HEK293T (cell line): ENCODE results near the gene PIP5K1B.

Source experiments
- CTCF ChIA-PET: fragments of 350-600 bp; formaldehyde crosslinking; extraction: SDS; loops from one replicate; lab custom pipeline; 2021; ENCODE audit warnings: antibody characterized with exemption, inconsistent platforms; lab: Yijun Ruan, JAX
- POLR2A ChIA-PET: fragments of 350-600 bp; formaldehyde crosslinking; extraction: SDS; loops from one replicate; lab custom pipeline; 2020; ENCODE audit warnings: antibody characterized with exemption, inconsistent platforms; lab: Yijun Ruan, JAX
- DNase-seq: peaks from one replicate; pipeline ENCODE4 v3.0.0; 2012; ENCODE audit warnings: mixed read lengths; ENCODE audit errors: extremely low spot score
- ARNT ChIP-seq: fragments of 450-650 bp; IDR thresholded peaks from 2 replicates; pipeline ENCODE4 v1.6.1; 2017; ENCODE audit warnings: mild to moderate bottlenecking
- BHLHE40 ChIP-seq: fragments of 450-650 bp; IDR thresholded peaks from 2 replicates; pipeline ENCODE4 v1.6.1; 2016; ENCODE audit warnings: mild to moderate bottlenecking, moderate library complexity, borderline replicate concordance
- CTBP1 ChIP-seq: fragments of 450-650 bp; IDR thresholded peaks from 2 replicates; pipeline ENCODE4 v1.6.1; 2016; ENCODE audit warnings: borderline replicate concordance
- ELF4 ChIP-seq: fragments of 450-650 bp; IDR thresholded peaks from 2 replicates; pipeline ENCODE4 v1.6.1; 2017; ENCODE audit warnings: antibody characterized with exemption
- FOXA1 ChIP-seq: fragments of 450-650 bp; IDR thresholded peaks from 2 replicates; pipeline ENCODE4 v1.6.1; 2016; ENCODE audit warnings: mild to moderate bottlenecking
- FOXK2 ChIP-seq: fragments of 450-650 bp; IDR thresholded peaks from 2 replicates; pipeline ENCODE4 v1.6.1; 2016; ENCODE audit warnings: mild to moderate bottlenecking
- FOXM1 ChIP-seq: fragments of 450-650 bp; IDR thresholded peaks from 2 replicates; pipeline ENCODE4 v1.6.1; 2017; ENCODE audit warnings: mild to moderate bottlenecking, borderline replicate concordance
- HDGF ChIP-seq: fragments of 450-650 bp; IDR thresholded peaks from 2 replicates; pipeline ENCODE4 v1.6.1; 2017; ENCODE audit warnings: antibody characterized with exemption, borderline replicate concordance
- L3MBTL2 ChIP-seq: fragments of 450-650 bp; conservative IDR thresholded peaks from 2 replicates; pipeline ENCODE4 v1.6.1; 2016; ENCODE audit warnings: mild to moderate bottlenecking
- LEF1 ChIP-seq: fragments of 450-650 bp; IDR thresholded peaks from 2 replicates; pipeline ENCODE4 v1.6.1; 2017; ENCODE audit warnings: mild to moderate bottlenecking, borderline replicate concordance
- NFRKB ChIP-seq: fragments of 450-650 bp; IDR thresholded peaks from 2 replicates; pipeline ENCODE4 v1.6.1; 2016; ENCODE audit warnings: mild to moderate bottlenecking, moderate library complexity
- SP1 ChIP-seq: fragments of 450-650 bp; IDR thresholded peaks from 2 replicates; pipeline ENCODE4 v1.6.1; 2017
- SUZ12 ChIP-seq: fragments of 450-650 bp; IDR thresholded peaks from 2 replicates; pipeline ENCODE4 v1.6.1; 2016; ENCODE audit warnings: mild to moderate bottlenecking
- TARDBP ChIP-seq: fragments of 450-650 bp; IDR thresholded peaks from 2 replicates; pipeline ENCODE4 v1.6.1; 2016
- ZNF384 ChIP-seq: fragments of 450-650 bp; IDR thresholded peaks from 2 replicates; pipeline ENCODE4 v1.6.1; 2016
- TF ChIP-seq, protein P1 (sequence below): fragments of 450-650 bp; IDR thresholded peaks from 2 replicates; pipeline ENCODE4 v1.6.1; 2016

The PIP5K1B gene

DNA sequence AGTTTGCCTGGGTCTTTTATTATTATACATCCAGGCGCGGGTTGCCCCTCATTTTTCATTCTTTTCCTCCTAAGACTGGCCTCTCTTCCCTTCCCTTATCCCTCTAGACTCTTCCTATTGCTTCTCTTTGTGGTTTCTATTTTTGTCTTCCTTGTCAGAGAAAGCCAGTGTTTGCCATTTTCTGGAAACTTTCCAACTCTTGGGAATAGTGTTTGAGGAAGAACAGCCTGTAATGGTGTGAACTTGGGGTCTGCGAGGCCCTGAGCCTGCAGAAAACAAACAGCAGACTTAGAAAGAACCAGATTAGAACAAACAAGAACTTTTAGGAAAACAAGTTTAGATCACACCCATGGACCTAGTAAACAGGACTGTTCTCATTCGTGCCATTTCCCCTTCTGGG is 293.3 kb downstream of the PIP5K1B start:
- TF ChIP-seq SUZ12: no peak
- TF ChIP-seq SP1: no peak
- TF ChIP-seq FOXK2: no peak
- no peak for TF ChIP-seq ZNF384
- no peak for TF ChIP-seq TARDBP
- TF ChIP-seq ELF4: no peak
- TF ChIP-seq HDGF: no peak
- TF ChIP-seq, protein P1, sequence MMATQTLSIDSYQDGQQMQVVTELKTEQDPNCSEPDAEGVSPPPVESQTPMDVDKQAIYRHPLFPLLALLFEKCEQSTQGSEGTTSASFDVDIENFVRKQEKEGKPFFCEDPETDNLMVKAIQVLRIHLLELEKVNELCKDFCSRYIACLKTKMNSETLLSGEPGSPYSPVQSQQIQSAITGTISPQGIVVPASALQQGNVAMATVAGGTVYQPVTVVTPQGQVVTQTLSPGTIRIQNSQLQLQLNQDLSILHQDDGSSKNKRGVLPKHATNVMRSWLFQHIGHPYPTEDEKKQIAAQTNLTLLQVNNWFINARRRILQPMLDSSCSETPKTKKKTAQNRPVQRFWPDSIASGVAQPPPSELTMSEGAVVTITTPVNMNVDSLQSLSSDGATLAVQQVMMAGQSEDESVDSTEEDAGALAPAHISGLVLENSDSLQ: no peak
- TF ChIP-seq L3MBTL2: no peak
- TF ChIP-seq CTBP1: no peak
- TF ChIP-seq FOXM1: no peak
- TF ChIP-seq FOXA1: no peak
- TF ChIP-seq NFRKB: no peak
- no peak for TF ChIP-seq BHLHE40
- no peak for TF ChIP-seq ARNT
- no peak for TF ChIP-seq LEF1
- no peak for DNase-seq
- ChIA-PET POLR2A (no interaction called here), CTCF (no interaction called here)

DNA sequence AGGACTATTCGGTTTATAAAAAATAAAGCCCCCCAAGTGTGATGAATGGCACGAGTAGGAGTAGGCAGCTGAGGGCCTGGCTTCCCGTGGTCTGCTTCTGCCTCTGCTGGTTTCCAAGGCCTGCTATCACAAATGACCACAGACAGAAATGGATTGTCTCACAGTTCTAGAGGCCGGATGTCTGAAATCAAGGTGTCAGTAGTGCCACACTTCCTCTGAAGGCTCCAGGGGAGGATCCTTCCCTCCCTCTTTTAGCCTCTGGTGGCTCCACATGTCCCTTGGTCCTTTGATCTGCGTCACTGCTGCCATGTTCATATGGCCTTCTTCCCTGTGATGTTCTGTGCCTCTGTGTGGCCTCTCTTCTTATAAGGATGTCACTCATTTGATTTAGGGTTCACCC is 293.8 kb downstream of the PIP5K1B start:
- ChIA-PET CTCF (interaction anchor here (1.4 kb wide), 1 partner anchor 418 kb away, joined by 5 read pairs; no protein-coding TSS in a partner anchor), POLR2A (no interaction called here)
- DNase-seq: no peak
- no peak for TF ChIP-seq L3MBTL2
- TF ChIP-seq, protein P1: 0 out of 2 replicates have a peak, but pooled peaks have one; percentile 4

DNA sequence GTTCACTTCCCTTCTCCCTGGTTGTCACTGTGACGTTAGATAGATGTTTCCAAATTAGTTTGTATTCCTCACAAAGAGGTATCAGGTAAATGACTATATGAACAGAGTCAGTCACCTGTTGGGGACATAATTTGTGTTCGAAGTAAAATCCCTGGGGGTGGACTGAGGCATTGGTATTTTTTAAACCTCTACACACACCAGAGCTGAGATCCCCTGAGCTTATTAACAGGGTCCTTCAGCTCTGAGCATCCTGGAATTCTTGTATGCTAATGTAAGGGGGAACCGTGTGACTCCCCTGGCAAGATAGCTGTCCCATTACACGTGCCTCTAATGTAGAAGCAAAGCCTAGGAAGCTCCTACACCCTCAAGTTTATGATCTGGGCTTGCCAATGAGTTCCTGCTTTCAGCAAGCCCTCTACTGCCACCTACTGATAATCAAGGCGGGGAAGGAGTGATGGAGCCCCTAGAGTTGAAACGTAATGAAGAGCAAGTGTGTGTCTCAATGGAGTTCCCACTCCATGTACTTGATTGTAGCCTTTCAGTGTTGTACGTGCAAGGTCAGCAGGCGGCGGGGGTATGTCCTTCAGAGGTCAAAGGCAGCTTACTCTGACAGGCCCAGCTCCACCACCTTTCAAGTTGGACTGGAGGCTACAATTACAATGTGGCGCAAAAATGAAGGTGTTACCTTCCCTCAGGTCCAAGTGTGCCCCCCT is 294.5 kb downstream of the PIP5K1B start:
- DNase-seq: peak; percentile 74
- ChIA-PET POLR2A (no interaction called here), CTCF (interaction anchor here (0.6 to 1.4 kb wide), 3 partner anchors 13 to 418 kb away, joined by 4 to 5 read pairs (median 4); no protein-coding TSS in a partner anchor)
- TF ChIP-seq LEF1 (no peak), FOXK2 (no peak), ARNT (no peak), BHLHE40 (no peak), ZNF384 (no peak), FOXM1 (no peak), TARDBP (no peak), FOXA1 (no peak), CTBP1 (no peak), SUZ12 (no peak)
- TF ChIP-seq, protein P1: no peak

DNA sequence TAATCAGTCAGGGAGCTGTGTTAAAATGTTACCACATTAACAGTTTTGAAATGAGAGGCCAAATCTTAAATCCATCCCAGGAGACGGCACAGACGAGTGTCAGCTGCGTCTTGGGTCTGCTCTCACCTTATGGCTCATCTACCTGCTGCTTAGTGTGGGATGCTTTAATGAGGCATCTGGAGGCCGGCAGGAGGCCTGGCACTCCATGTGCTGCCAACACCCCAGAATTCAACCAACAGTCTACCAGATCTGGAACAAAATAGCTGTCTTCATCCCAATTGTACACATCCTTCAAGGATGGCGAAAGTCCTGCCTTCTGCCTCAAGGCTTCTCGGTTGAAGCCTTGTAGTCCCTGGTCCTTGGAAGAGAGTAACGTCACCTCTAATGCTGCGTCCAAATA is 296.9 kb downstream of the PIP5K1B start:
- TF ChIP-seq ZNF384: no peak
- no peak for TF ChIP-seq FOXA1
- no peak for TF ChIP-seq LEF1
- TF ChIP-seq, protein P1: no peak
- no peak for TF ChIP-seq NFRKB
- no peak for TF ChIP-seq SP1
- no peak for TF ChIP-seq L3MBTL2
- TF ChIP-seq HDGF: no peak
- TF ChIP-seq TARDBP: no peak
- TF ChIP-seq BHLHE40: no peak
- ChIA-PET CTCF (interaction anchor here (0.6 kb wide), 1 partner anchor 106 kb away, joined by 3 read pairs; no protein-coding TSS in a partner anchor), POLR2A (no interaction called here)
- no peak for DNase-seq

DNA sequence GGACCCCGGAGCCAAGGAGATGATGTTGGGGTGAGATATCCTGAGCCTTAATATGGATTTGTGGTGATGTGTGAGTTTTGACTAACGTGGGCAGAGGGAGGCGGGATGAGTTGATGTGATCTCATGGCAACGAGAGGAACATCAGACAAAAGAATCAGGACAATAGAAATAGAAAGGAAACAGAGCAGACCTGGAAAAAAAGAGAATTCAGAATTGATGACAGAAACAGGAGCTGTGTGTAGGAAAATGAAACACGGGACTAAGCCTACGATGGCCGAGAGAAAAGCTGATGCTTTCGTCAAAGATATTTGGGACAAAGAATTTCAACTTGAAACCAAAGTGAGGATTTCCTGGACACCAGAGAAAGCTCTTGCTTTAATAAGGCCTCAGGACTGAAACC is 298.0 kb downstream of the PIP5K1B start:
- no peak for DNase-seq
- CTCF ChIA-PET: no interaction called here
- POLR2A ChIA-PET: no interaction called here
- no peak for TF ChIP-seq L3MBTL2
- TF ChIP-seq ARNT: no peak
- TF ChIP-seq ELF4: no peak
- no peak for TF ChIP-seq LEF1

DNA sequence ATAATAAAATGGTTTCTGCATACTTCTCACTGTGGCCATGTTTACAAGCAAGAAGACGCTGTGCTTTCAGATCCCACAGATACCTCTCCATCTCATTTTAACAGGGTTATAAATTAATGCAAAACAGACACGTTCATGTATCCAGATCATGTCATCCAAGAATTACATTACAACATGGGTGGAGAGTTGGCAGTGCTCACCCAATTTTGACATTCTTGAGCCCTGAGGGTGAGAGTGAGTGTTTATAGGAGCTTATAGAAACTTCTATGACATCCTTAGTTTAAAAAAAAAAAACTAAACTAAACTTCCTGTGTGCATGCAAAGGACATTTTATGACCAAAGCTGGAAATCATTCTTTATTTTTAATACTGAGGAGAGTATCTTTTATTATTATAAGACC is 299.8 kb downstream of the PIP5K1B start:
- POLR2A ChIA-PET: no interaction called here
- TF ChIP-seq ZNF384: no peak
- TF ChIP-seq BHLHE40: no peak
- TF ChIP-seq, protein P1: no peak
- CTCF ChIA-PET: interaction anchor here (0.6 kb wide), 1 partner anchor 422 kb away, joined by 3 read pairs; no protein-coding TSS in a partner anchor
- DNase-seq: no peak
